HG03457 (cell line): Measurements from ENCODE around the gene C2.
"Not testable (repeated sequence)": the region's sequence is repeated elsewhere in the genome, so short reads cannot be mapped to it uniquely, and the experiment has no call there.

Source experiments
- ATAC-seq: cut with Tn5 transposase; IDR thresholded peaks from one replicate; pipeline ENCODE4 v1.9.1; 2021; ENCODE audit warnings: moderate number of reproducible peaks; ENCODE audit not compliant: unreplicated experiment

The C2 gene

DNA sequence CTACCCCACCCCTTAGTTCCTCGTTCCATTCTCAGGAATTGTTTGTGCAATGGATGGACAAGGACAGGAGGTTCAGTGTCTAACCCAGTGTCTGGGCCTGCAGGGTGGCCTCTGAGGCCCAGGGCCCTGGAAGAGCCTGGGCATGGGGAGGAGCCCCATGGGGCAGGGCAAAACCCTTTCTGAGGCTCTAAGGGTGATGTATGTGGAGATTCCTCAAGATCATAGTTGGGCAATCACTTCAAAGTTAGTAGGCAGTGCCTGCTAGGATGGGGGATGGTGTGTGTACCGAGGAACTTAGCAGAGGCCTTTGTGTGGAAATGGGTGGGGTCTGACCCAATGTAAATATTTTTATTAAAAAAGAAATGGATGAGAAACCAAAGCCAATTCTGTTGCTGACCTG is 6.7 kb upstream of the C2 start:
- ATAC-seq, result no peak

DNA sequence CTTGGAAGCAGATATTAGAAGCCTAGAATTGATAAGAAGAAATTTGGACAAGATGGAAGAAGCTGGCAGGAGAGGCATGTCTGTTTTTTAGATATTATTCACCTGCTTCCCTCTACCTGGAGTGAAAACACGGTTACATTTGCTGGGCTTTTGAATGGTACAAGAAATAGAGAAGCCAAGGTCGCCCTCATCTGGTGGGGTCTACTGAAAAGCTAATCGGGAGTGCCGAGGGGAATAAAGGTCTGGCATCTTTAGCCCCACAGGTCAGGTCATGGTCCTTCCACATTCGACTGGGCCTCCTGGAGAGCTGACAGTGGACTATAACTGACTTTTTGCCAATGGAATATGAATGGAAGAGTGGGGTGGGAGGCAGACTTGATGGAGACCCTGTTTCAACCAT is 4.6 kb upstream of the C2 start:
- ATAC-seq, result no peak

DNA sequence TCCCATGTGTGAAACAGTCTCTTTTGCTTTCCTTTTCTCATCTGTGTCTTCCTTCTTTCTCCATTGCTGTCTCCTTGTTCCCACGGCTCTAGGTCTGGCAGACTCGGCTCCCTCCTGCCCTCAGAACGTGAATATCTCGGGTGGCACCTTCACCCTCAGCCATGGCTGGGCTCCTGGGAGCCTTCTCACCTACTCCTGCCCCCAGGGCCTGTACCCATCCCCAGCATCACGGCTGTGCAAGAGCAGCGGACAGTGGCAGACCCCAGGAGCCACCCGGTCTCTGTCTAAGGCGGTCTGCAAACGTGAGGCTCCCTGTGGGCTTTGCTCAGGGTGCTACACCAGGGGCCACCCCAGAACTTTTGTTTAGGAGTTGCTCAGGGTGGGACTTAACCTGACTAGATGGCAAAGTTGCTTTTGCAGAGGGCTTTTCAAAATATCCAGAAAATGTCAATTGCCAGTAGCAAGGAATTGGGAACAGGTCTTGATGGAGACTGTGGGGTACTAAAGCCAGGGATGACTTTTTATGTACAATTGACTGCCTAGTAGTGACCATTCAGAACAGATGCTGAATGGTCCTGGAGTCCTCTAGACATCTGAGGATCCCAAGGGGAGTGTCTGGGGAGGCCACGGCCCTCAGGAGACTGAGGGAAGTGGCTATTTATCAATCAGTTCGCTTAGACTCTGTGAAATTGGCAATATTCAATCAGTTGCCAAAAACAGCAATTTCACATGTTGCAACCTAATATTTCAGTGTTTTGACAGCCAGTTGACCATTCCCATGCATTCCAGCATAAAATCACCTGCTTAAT is 550 bp downstream of the C2 start:
- ATAC-seq, result no peak

DNA sequence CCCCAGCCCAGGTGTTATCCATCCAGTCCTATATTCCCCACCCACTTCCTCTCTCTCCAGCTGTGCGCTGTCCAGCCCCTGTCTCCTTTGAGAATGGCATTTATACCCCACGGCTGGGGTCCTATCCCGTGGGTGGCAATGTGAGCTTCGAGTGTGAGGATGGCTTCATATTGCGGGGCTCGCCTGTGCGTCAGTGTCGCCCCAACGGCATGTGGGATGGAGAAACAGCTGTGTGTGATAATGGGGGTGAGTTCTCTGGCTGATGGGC is 1.1 kb downstream of the C2 start:
- ATAC-seq, result no peak

DNA sequence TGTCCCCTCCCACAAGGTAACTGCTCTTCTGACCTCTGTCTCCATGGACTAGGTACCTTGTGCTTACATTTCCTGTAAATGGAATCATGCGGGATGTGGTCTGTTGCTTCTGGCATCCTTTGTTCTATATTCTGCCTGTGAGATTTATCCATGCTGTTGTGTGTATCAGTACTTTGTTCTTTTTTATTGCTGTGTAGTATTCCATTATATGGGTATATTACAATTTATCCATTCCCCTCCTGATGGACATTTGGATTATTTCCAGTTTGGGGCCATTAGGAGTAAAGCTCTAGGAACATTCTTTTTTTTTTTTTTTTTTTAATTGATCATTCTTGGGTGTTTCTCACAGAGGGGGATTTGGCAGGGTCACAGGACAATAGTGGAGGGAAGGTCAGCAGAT is 3.4 kb downstream of the C2 start:
- no peak for ATAC-seq

DNA sequence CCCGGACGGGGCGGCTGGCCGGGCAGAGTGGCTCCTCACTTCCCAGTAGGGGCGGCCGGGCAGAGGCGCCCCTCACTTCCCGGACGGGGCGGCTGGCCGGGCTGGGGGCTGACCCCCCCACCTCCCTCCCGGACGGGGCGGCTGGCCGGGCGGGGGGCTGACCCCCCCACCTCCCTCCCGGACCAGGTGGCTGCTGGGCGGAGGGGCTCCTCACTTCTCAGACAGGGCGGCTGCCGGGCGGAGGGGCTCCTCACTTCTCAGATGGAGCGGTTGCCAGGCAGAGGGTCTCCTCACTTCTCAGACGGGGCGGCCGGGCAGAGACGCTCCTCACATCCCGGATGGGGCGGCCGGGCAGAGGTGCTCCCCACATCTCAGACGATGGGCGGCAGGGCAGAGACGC is 4.6 kb downstream of the C2 start:
- not testable (repeated sequence) for ATAC-seq

DNA sequence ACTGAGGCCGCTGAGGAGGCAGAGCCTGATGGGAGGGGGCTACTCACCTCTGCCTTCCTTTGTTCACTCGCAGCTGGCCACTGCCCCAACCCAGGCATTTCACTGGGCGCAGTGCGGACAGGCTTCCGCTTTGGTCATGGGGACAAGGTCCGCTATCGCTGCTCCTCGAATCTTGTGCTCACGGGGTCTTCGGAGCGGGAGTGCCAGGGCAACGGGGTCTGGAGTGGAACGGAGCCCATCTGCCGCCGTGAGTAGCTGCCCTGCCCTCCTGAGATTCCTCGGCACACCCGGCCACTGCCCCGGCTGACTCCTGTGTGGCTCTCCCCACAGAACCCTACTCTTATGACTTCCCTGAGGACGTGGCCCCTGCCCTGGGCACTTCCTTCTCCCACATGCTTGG is 6.0 kb downstream of the C2 start:
- no peak for ATAC-seq

DNA sequence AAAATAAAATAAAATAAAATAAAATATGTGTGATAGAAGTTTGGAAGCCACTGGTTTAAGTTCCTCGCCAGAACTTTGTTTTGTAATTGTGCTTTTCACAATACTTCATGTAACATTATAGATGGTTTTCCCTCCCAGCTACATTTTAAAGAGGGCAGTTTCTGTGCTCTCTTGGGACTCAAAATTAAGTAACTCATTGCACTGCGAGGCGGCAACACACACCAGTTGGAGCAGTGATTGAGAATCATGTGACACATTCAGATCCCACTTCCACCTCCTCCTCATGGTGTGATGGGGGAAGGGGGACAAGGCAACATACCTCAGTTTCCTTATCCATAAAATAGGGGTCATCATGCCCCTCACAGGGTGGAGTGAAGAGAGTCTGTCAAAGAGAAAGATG is 7.5 kb downstream of the C2 start:
- no peak for ATAC-seq

DNA sequence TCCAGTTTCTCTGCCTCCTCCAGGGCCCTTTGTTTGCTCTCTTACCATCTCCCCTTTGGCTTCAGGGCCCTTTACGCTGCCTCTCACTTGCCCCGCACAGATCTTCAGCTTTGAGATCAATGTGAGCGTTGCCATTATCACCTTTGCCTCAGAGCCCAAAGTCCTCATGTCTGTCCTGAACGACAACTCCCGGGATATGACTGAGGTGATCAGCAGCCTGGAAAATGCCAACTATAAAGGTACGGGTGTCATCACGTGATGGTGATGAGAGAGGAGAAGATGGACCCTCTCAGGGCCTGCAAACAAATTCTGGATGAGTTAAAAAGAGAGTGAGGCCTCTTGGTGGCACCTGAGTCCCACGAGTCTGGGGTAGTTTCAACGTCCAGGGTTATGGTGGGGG is 8.3 kb downstream of the C2 start:
- no peak for ATAC-seq

DNA sequence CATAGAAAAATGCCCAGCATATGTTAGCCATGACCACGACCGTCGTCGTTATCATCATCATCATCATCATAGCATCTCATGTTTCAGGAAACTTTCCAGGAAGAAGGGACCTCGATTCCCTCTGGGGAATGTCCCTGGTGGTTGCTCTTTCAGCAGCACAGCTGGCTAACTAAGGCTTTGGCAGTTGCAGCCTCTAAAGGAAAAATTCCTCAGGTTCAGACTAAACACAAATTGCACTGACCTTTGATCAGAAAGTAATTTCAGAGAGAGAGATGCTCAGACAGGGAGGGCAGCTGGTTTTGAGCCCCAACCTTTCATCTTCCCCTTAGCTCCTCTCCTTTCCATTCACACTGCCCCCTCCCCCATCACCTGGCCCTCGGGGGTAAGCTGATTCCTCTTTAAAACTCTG is 12.7 kb downstream of the C2 start:
- no peak for ATAC-seq

DNA sequence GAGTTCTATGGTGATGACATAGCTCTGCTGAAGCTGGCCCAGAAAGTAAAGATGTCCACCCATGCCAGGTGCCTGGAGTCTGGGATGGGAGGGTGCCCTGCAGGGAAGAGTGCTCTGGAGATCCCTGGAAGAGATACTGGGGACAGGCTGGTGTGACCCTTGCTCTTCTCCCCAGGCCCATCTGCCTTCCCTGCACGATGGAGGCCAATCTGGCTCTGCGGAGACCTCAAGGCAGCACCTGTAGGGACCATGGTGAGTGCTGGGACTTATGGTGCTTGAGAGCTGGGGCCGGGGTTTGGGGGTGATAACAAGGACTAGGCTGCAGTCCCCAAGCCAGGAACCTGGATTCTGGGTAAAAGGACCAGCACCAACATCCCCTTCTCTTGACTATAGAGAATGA is 16.2 kb downstream of the C2 start:
- ATAC-seq, result no peak

DNA sequence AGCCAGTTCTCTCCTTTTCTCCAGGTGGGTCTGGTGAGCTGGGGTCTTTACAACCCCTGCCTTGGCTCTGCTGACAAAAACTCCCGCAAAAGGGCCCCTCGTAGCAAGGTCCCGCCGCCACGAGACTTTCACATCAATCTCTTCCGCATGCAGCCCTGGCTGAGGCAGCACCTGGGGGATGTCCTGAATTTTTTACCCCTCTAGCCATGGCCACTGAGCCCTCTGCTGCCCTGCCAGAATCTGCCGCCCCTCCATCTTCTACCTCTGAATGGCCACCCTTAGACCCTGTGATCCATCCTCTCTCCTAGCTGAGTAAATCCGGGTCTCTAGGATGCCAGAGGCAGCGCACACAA is 17.6 kb downstream of the C2 start:
- ATAC-seq, result no peak

DNA sequence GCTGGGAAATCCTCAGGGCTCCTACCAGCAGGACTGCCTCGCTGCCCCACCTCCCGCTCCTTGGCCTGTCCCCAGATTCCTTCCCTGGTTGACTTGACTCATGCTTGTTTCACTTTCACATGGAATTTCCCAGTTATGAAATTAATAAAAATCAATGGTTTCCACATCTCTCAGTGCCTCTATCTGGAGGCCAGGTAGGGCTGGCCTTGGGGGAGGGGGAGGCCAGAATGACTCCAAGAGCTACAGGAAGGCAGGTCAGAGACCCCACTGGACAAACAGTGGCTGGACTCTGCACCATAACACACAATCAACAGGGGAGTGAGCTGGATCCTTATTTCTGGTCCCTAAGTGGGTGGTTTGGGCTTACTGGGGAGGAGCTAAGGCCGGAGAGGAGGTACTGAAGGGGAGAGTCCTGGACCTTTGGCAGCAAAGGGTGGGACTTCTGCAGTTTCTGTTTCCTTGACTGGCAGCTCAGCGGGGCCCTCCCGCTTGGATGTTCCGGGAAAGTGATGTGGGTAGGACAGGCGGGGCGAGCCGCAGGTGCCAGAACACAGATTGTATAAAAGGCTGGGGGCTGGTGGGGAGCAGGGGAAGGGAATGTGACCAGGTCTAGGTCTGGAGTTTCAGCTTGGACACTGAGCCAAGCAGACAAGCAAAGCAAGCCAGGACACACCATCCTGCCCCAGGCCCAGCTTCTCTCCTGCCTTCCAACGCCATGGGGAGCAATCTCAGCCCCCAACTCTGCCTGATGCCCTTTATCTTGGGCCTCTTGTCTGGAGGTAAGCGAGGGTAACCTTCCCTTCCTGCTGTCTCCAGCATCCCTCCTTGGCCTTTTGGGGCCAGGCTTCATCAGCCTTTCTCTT is 18.2 kb downstream of the C2 start, which contains the start of gene CFB:
TSS of gene CFB (plus strand) at position 589 of the 863 bp plus-strand sequence. CDS start at position 716, 127 bp downstream.
- ATAC-seq, result no peak

DNA sequence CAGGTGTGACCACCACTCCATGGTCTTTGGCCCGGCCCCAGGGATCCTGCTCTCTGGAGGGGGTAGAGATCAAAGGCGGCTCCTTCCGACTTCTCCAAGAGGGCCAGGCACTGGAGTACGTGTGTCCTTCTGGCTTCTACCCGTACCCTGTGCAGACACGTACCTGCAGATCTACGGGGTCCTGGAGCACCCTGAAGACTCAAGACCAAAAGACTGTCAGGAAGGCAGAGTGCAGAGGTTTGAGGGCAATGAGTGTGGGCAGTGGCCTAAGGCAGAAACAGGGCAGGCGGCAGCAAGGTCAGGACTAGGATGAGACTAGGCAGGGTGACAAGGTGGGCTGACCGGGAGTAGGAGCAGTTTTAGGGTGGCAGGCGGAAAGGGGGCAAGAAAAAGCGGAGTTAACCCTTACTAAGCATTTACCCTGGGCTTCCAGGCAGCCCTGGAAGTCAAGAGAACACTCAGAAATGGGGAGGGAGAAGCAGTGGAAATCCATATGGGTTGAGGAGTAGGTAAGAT is 18.9 kb downstream of the C2 start:
- no peak for ATAC-seq

DNA sequence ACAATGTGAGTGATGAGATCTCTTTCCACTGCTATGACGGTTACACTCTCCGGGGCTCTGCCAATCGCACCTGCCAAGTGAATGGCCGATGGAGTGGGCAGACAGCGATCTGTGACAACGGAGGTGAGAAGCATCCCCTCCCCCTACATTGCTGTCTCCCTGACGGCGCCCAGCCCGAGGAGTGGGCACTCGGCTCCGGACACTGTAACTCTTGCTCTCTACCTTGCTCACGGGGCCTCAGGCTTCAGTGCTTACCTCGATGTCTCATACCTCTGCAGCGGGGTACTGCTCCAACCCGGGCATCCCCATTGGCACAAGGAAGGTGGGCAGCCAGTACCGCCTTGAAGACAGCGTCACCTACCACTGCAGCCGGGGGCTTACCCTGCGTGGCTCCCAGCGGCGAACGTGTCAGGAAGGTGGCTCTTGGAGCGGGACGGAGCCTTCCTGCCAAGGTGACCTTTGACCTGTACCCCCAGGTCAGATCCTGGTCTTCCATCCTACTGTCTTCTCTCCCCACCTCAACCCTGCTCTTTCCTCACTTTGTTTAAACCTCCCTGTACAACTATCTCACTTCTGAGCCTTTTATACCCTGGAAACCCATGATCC is 19.7 kb downstream of the C2 start:
- ATAC-seq, result no peak

DNA sequence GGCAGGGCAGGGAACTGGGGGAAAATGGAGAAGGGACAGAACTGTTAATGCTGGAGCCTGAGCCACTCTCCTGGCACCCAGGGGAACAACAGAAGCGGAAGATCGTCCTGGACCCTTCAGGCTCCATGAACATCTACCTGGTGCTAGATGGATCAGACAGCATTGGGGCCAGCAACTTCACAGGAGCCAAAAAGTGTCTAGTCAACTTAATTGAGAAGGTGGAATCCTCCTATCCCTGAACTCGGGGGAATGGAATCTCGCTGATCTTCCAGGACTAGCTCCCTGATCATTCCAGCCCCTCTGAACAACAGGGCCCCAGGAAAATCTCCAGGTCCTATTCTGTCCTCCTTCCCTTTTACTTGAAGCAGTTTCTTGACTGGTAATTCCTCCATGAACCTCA is 20.3 kb downstream of the C2 start:
- no peak for ATAC-seq

DNA sequence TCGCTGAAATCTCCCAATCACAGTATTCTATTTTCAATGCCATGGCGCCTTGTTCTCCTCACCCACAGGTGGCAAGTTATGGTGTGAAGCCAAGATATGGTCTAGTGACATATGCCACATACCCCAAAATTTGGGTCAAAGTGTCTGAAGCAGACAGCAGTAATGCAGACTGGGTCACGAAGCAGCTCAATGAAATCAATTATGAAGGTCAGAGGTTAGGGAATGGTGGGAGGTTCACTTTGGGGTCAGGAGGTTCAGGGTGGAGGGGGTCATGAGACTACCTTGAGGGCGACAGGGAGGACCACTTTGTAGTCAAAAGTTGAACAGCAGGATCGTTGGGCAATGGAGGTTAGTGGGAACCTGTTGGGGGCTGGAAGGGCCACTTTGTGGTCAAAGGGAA is 20.8 kb downstream of the C2 start:
- no peak for ATAC-seq

DNA sequence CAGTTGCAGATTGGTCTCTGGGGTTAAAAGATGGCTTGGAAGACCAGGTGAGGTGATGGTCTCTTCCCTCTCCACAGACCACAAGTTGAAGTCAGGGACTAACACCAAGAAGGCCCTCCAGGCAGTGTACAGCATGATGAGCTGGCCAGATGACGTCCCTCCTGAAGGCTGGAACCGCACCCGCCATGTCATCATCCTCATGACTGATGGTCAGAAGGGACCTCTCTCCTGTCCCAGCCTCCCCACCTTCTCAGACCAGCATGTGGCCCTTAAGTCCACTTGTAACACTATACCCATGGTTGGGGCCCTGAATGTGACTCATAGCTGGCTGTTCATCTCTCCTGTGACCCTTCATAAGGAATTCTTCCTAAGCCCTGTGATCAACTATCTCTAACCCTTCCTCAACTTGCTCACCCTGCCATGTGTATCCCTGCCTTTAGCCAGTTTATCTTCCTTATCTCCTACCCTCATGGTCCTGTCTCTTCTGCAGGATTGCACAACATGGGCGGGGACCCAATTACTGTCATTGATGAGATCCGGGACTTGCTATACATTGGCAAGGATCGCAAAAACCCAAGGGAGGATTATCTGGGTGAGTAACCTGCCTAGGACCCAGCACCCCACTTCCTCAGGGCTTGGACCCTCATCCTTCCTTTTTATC is 21.4 kb downstream of the C2 start:
- ATAC-seq, result no peak

DNA sequence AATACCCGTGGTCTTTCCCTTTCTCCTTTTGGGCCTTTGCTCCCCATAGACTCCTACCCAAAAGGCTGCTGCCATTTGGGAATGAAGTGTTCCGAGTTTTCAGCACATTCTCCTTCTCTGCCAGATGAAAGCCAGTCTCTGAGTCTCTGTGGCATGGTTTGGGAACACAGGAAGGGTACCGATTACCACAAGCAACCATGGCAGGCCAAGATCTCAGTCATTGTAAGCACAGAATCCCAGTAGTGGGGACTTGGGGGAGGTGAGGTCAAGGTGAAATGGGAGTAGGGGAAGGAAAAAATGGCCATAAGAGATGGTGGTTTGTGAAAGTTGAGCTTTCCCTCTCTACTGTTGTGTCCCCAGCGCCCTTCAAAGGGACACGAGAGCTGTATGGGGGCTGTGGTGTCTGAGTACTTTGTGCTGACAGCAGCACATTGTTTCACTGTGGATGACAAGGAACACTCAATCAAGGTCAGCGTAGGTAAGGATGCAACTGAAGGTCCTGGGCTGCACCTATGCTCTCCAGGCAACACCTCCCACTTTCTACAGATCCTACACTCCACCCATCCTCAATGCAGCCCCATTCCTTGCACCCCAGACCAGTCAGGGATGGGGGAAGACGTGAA is 22.5 kb downstream of the C2 start:
- no peak for ATAC-seq

DNA sequence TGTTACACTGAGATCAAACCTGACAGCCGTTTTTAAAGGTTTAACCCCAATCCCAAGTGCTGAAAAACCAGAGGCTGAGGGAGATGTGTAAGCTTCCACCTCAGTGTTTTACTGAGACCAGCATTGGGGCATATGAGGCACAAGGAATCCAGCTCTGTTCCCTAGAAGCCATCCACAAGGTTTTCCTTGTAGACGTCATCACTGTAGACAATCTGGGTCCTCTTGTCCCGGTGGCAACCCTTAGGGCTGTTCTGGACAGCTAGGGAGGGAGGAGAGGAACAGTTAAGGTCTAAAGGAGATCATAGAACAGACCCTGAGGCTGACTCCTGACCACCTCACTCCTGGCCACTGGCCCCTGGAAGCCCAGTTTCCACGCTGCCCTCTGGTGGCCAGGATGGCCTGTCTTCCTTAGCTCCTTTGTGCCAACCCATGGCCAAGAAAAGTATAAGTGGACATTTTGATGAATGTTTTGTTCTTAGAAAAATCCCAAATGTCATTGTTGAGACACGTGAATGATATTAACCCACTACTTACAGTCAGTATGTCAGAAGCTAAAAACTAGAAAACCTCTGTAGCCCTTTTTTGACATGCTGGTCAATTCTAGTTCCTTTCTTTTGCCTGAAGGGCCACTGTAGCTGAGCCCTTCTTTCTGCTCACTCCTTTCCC is 24.8 kb downstream of the C2 start:
- no peak for ATAC-seq
